Cardiac muscle cell (in vitro differentiated cells and primary cell): ENCODE measurements around the gene ZBTB7B. TPM values are rescaled to one million over a fixed set of nuclear protein-coding genes. Genes with fewer than 3 reads are reported as not detected.
A peak's percentile ranks its signal among the peaks of the same experiment; 100 is the strongest.
"Not testable (repeated sequence)": the region's sequence is repeated elsewhere in the genome, so short reads cannot be mapped to it uniquely, and the experiment has no call there.

Source experiments
- DNase-seq, 2 donors: peaks; one replicate each; pipeline versions ENCODE4 v3.0.0 to v3.0.0-alpha.2; 2010 to 2017; ENCODE audit warnings: low read depth in 1 of 2, low spot score in 1 of 2
- H3K27ac ChIP-seq: fragments of 200-600 bp; sonication (generic); 2 replicates; pipeline ENCODE4 v1.5.1; 2016
- H3K27me3 ChIP-seq: fragments of 200-600 bp; sonication (generic); 2 replicates; pipeline ENCODE4 v1.6.0; 2016; ENCODE audit warnings: control low read depth
- H3K36me3 ChIP-seq: fragments of 200-600 bp; sonication (generic); 2 replicates; pipeline ENCODE4 v1.5.1; 2016; ENCODE audit warnings: control low read depth
- H3K4me1 ChIP-seq: fragments of 200-600 bp; sonication (generic); 2 replicates; pipeline ENCODE4 v1.8.1; 2017; ENCODE audit warnings: low read depth, mild to moderate bottlenecking, mixed run types
- H3K4me3 ChIP-seq: fragments of 200-600 bp; sonication (generic); 2 replicates; pipeline ENCODE4 v1.5.1; 2016; ENCODE audit warnings: mild to moderate bottlenecking
- H3K9me3 ChIP-seq: fragments of 200-600 bp; sonication (generic); 2 replicates; pipeline ENCODE4 v1.5.1; 2017; ENCODE audit warnings: low read depth, mild to moderate bottlenecking, control low read depth
- CTCF ChIP-seq: IDR thresholded peaks from 2 replicates; pipeline ENCODE4 v1.5.1; 2012; ENCODE audit warnings: low read depth, mild to moderate bottlenecking, low read length
- polyA plus RNA-seq: library from polyadenylated mRNA; unstranded; fragments of >200 nt; fragmentation: Nextera tagmentation; extraction: Ambion mirVana; gene quantifications from 2 replicates; pipeline ENCODE4 v1.2.1, GENCODE V29; 2016
- total RNA-seq: library from RNA; depleted of rRNA; stranded (reverse); fragments of >200 nt; gene quantifications from 2 replicates; pipeline ENCODE4 v1.2.3, GENCODE V29; 2016

ZBTB7B gene
- total and polyA plus RNA-seq, 2 experiments from 2014 or later, result 4.7 to 25.6 TPM

- Histone ChIP-seq H3K9me3 (no peaks in the 10 kb centered on the region), H3K4me1 (peaks cover 10% of the 10 kb centered on the region), H3K36me3 (no peaks in the 10 kb centered on the region), H3K27ac (no peak overlapping the region), H3K4me3 (no peak overlapping the region), H3K27me3 (no peaks in the 10 kb centered on the region)
- no peak for TF ChIP-seq CTCF
- DNase-seq, result no peak
These were observed 24.2 kb upstream of the ZBTB7B start for GRCh38 chr1:154978360-154978759.

- Histone ChIP-seq H3K9me3 (no peaks in the 10 kb centered on the region), H3K36me3 (no peaks in the 10 kb centered on the region), H3K4me3 (peak overlapping the region; percentile 33), H3K4me1 (peaks cover 4% of the 10 kb centered on the region), H3K27me3 (no peaks in the 10 kb centered on the region), H3K27ac (no peak overlapping the region)
- TF ChIP-seq CTCF, result no peak
- no peak for DNase-seq
These were observed 20.3 kb upstream of the ZBTB7B start for GRCh38 chr1:154982341-154982740.

- no peaks in the 10 kb centered on the region for H3K9me3 ChIP-seq
- no peaks in the 10 kb centered on the region for H3K27me3 ChIP-seq
- DNase-seq, result peak; percentile 99 to 100
- H3K36me3 ChIP-seq, result no peaks in the 10 kb centered on the region
- peaks cover 4% of the 10 kb centered on the region for H3K4me1 ChIP-seq
- TF ChIP-seq CTCF, result no peak
- H3K27ac ChIP-seq, result peak within 1 kb of the TSS; percentile 13
- H3K4me3 ChIP-seq, result peak within 1 kb of the TSS; percentile 75
These were observed 19.5 kb upstream of the ZBTB7B start, which contains the start of gene FLAD1 for GRCh38 chr1:154982897-154983648. Gene FLAD1 (plus strand): TSS chr1:154983344. CDS start chr1:154983695, 351 bp downstream.

- no peaks in the 10 kb centered on the region for H3K9me3 ChIP-seq
- peaks cover 4% of the 10 kb centered on the region for H3K4me1 ChIP-seq
- no peaks in the 10 kb centered on the region for H3K27me3 ChIP-seq
- no peak for TF ChIP-seq CTCF
- H3K4me3 ChIP-seq, result peak overlapping the region; percentile 75
- peak overlapping the region; percentile 13 for H3K27ac ChIP-seq
- H3K36me3 ChIP-seq, result no peaks in the 10 kb centered on the region
- no peak for DNase-seq
These were observed 18.7 kb upstream of the ZBTB7B start for GRCh38 chr1:154983776-154984466.

GRCh38 chr1:154986736-154987135 is 15.9 kb upstream of the ZBTB7B start:
- not testable (repeated sequence) for H3K36me3 ChIP-seq, H3K4me3 ChIP-seq, H3K27ac ChIP-seq, DNase-seq, H3K27me3 ChIP-seq, H3K9me3 ChIP-seq, H3K4me1 ChIP-seq

GRCh38 chr1:154987326-154987725 is 15.3 kb upstream of the ZBTB7B start:
- no peaks in the 10 kb centered on the region for H3K9me3 ChIP-seq
- H3K27me3 ChIP-seq, result no peaks in the 10 kb centered on the region
- no peak for TF ChIP-seq CTCF
- H3K4me3 ChIP-seq, result no peak overlapping the region
- H3K36me3 ChIP-seq, result peaks cover 4% of the 10 kb centered on the region
- DNase-seq, result peak in 1 of 2 donors; percentile 72
- H3K4me1 ChIP-seq, result peaks cover 4% of the 10 kb centered on the region
- no peak overlapping the region for H3K27ac ChIP-seq
